ENCODE data around the gene CHST15. TPM values are rescaled to one million over a fixed set of nuclear protein-coding genes. Genes with fewer than 3 reads are reported as not detected.

CHST15 gene
- total RNA-seq, 4 donors from 2014 or later = 16.8 to 75.6 (median 26.3) TPM

DNA sequence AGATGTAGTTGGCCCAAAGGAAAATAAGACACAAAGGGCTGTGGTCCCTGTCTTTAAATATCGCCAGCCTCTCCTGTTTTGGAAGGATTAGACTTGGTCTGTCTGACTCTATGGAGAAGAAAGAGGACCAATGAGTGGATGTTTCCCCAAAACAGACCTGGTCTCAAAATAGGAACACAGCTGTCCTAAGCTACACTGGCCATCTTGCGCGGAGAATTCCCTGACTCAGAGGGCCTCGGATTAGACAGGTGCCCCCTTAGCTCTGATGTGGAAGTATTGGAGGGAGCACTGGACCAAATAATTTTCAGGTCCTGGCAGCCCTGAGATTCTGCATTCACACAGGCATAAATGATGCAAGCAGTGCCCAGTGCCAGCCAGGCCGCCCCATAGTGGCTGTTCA lies 56.1 kb downstream of the CHST15 start:
- TF ChIP-seq, protein P1, sequence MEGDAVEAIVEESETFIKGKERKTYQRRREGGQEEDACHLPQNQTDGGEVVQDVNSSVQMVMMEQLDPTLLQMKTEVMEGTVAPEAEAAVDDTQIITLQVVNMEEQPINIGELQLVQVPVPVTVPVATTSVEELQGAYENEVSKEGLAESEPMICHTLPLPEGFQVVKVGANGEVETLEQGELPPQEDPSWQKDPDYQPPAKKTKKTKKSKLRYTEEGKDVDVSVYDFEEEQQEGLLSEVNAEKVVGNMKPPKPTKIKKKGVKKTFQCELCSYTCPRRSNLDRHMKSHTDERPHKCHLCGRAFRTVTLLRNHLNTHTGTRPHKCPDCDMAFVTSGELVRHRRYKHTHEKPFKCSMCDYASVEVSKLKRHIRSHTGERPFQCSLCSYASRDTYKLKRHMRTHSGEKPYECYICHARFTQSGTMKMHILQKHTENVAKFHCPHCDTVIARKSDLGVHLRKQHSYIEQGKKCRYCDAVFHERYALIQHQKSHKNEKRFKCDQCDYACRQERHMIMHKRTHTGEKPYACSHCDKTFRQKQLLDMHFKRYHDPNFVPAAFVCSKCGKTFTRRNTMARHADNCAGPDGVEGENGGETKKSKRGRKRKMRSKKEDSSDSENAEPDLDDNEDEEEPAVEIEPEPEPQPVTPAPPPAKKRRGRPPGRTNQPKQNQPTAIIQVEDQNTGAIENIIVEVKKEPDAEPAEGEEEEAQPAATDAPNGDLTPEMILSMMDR (IDR thresholded peaks at IDR 0.05; ENCODE audit: low read depth) = no peak

DNA sequence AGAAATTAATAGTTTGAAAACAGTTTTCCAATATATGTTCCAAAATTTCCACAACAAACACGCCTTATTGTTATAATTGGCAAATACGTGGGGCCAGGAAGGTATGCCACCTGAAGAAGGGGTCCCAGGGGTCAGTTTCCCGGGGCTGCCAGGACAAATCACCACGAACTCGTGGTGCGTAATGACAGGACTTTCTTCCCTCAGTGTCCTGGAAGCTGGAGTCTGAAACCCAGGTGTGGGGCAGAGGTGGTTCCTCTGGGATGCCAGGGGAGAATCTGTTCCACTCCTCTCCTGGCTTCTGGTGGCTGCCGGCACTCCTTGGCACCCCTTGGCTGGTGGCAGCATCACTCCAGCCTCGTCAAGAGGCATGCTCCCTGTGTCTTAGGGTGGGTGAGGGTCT lies 56.7 kb downstream of the CHST15 start:
- TF ChIP-seq, protein P1 (IDR thresholded peaks at IDR 0.05; ENCODE audit: low read depth) = no peak

DNA sequence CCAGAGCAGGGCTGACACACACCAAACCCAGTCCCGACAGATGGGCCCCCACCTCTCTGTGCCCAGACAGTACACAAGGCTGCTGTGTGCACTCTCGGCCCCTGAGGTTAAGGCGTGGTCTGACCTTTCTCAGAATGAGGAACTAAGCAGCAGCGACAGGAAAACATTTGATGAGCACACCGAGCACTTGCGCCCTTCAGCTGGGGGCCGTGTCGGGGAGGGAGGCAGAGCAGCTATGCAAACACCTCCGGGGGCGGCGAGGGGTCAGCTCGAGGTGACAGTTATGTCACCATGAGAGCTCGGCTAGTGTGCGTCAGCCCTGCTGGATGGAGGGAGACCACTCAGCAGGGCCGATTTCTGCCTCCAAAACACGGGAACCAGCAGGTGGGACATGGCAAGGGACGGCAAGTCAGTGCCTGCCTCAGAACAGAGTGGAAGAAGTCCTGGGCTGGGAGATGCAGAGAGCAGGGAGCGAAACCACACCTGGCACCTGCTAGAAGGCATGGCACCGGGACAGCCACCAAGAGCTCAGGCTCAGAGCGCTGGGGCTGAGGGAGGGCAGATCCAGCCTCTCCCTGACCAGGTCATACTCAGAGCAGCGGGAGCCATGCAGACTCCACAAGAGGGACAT lies 57.4 kb downstream of the CHST15 start:
- TF ChIP-seq, protein P1 (IDR thresholded peaks at IDR 0.05; ENCODE audit: low read depth) = no peak

DNA sequence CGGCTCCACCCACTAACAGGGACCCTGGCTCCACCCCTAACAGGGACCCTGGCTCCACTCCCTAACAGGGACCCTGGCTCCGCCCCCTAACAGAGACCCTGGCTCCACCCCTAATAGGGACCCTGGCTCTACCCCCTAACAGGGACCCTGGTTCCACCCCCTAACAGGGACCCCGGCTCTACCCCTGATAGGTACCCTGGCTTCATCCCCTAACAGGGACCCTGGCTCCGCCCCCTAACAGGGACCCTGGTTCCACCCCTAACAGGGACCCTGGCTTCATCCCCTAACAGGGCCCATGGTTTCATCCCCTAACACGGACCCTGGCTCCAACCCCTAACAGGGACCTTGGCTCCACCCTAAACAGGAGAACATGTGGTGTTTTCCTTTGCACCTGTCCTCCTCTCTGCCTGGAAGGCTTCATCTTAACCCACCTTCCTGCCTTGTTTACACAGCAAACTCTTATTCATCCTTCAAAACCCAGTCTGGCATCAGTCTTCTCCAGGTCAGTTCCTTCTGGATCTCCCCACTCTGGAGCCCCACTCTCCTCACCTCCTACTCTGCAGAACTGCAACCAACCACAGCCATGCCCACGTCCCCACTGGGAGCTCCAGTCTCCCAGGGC lies 58.0 kb downstream of the CHST15 start:
- TF ChIP-seq, protein P1 (IDR thresholded peaks at IDR 0.05; ENCODE audit: low read depth) = no peak

DNA sequence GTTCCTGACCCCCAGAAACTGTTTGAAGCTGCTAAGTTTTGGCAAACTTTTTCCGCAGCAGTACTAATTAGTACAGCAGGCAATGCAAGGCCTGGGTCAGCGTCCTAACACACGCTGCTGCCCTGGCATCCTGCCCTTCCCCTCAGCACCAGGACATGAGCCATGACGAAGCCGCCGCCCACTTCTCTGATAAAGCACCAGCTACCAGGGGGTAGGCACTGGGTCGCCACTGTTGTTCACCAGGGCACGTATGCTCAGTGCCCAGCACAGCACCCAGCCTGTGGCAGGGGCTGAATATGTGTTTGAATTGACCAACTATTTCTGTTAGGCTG lies 59.5 kb downstream of the CHST15 start:
- TF ChIP-seq, protein P1 (IDR thresholded peaks at IDR 0.05; ENCODE audit: low read depth) = no peak

DNA sequence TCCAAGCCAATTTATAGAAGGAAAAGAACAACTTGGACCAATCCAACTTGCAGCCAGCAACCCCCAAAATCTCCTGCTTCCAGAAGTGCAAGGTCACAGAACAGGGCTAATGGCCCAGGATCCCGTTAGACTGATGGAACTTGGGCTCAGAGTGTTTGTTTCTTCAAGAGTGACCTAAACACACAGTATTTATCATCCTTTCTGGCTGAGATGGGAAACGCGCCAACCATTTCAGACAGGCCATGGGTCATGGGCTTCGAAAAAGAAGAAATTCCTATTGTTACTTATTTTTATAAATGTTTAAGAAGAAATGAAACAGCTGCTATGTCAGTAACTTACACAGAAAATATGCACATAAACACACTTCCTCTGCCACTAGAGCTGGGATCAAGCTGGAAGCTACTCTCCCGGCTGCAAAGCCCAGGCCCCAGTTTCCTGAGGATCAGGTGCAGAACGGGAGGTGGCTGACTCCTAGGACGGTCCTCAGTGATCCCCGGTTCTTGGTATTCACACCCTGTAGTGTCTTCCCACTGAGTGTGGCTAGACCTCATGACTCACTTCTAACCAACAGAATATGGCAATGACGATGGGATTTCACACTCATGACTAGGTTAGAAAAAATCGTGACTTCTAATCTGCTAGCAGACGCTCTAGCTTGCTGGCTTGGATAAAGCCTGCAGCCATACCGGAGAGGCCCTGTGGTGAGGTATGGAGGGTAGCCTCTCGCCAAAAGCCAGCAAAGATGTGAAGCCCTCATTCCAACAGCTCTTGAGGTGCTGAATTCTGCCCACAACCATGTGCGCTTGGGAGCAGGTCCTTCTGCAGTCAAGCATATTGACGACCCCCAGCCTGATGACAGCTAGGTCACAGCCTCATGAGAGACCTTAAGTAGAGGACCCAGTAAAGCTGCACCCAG lies 60.2 kb downstream of the CHST15 start:
- TF ChIP-seq, protein P1 (IDR thresholded peaks at IDR 0.05; ENCODE audit: low read depth) = no peak

Data from subcutaneous adipose tissue (tissue), 4 donors.